Stimulated activated CD8-positive, alpha-beta memory T cell treated with anti-CD3 and anti-CD28 coated beads, Interleukin-12 subunit alpha, Interleukin-12 subunit beta, amount 100 ng/mL, for 1 hour (primary cell): Measurements from ENCODE around the gene C22orf23.

Experiments
- DNase-seq: peaks from one replicate; pipeline ENCODE4 v3.0.0-alpha.2; 2020; ENCODE audit warnings: low read depth

Gene C22orf23

DNA sequence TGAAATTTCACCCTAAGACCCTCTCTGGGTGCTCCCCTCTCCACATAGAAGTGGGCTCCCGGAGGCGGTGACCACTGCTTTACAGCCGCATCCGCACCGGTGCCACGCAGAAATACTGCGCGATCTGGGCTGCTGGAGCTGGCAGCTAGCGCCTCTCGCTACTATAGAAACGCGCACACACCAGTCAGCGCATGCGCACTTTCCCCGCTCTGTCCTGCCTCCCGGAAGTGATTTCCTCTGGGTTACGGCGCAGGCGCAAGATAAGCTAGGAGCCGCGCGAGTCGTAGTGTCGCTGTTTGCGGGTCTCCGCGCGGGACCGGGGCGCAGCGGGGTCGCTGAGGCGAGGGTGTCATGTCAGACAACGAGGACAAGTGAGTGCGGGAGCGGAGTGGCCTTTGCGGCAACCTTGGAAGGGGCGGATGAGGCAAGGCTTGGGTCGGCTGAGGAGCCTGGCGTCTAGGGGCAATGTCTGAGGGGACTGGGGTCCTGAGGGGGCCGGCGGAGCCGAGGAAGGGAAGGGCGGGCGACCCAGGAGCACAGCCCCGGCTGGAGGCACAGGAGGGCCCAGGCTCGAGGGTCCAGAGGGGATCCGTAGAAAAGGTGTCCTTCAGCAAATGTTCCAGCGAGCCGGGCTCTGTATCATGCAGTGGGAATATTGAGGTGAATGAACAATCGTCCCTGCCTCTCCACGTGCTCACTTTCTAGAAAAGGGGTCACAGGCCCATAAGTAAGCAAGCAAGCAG is at the start of gene C22orf23, which contains the start of gene POLR2F:
Gene C22orf23 (minus strand): TSS at position 165 of the 743 bp plus-strand sequence. CDS start 452 bp downstream, outside the sequence.
Gene POLR2F (plus strand): TSS at position 263 of the 743 bp plus-strand sequence. CDS start 89 bp downstream, at position 352.
- peak; percentile 97 for DNase-seq

DNA sequence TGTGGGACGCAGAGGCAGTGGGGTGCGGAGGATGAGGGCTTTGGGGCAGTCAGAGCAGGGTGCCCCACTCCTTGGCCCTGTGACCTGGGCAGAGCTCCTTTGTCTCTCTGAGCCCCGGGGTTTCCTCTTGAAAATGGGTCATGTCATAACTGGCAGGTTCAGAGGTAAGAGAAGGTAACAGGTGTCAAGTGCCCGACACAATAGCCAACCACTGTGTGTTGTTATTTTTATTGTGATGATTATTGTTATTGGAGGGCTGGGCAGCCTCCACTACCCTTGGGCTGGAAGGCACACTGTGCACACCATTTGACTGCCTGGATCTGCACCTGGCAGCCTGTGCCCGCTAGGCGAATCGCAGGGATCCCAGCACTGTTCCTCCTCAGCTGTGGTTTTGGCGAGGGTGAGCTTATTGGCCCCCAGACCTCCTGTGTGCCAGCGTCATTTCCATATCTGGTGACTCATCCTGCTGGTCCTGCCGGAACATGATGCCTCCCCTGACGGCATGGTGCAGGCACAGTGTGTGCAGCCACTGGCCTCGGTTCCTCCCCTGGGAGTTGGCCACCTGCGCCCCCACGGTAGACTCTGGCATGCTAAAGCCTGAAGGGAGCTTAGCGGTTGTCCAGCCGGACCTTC is 46.4 kb upstream of the C22orf23 start:
- DNase-seq = no peak

DNA sequence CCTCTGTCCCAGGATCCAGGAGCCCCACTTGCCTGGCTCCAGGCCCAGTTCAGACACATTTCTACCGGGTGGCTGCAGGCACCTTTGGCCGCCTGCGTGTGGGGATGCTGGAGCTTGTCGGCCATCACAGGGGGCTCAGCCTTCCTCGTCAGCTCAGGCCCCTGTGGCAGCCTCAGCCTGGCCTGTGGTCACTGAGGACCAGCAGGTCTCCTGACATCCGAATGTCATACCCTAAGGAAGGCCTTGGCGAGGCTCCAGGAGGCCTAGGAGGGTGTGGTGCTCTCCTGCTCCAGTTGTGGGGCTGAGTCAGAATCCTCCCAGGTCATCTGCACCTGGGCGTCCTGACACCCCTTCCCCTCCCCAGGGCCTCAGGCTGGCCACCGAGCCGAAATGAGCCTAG is 45.8 kb upstream of the C22orf23 start:
- DNase-seq = no peak

DNA sequence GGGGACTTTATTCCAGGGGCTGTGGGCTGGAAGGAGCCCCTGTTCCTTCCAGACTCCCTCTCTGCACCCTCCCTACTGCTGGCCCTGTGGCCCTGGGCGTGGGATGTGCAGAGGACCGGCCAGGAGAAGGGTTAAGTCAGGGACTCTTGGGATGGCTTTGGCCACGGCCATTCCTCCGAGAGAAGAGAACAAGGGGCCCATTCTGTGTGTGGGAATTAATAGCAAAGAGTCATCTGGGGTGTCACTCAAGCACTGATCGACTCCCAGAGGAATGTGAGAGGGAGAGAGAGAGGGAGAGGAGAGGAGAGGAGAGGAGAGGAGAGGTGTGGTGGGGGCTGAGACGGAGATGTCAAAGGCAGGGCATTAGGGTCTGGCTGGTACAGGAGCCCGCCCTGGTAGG is 45.1 kb upstream of the C22orf23 start:
- DNase-seq = no peak

DNA sequence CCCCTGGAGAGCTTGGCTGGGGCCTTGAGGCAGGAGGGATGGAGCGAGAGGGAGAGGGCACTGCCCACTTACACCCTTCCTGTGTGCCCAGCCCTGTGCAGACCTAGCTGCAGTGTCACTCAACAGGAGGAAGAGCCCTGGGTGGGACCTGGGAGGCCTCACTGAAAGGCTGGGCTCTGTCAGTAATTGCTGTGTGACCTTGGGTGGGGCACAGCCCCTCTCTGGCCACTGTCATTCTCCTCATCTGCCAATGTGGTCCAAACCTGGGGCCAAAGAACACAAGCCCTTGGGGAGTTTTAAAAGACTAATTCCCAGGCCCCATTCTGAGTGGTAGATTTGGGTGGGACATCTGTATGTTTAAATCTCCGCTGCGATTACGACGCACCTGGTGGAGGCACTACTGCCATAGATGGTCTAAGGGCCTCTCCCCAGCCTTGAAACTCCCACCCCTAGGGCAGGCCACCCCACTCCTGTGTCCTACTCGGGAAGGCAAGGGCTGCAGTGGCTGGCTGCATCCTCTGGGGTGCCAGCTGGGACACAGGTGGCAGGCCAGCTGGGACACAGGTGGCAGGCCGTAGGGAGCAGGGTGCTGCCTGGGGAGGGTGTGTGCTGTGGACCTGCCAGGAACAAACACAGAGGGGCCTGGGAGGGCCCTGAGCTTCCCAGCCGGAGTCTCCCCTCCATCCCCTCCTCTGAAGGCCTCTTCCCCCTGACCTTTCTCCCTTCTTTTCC is 43.3 kb upstream of the C22orf23 start:
- no peak for DNase-seq

DNA sequence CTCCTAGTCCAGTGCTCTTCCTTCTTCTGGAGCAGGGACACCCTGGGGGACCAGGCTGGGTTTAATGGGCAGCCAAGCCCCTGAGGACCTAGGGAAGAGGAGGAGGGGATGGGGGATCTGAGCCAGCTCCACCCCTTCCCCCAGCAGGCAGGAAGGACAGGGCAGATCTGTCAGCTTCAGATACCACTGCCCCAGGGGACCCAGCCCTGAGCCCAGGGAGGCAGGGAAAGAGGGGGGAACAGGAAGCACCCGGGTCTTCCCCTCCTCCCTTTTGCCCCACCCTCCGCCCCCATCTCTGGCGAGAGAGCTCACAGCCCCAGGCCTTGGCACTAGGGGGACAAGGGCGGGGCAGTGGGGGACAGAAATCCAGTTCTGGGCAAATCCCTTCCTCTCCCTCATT is 42.7 kb upstream of the C22orf23 start:
- no peak for DNase-seq

DNA sequence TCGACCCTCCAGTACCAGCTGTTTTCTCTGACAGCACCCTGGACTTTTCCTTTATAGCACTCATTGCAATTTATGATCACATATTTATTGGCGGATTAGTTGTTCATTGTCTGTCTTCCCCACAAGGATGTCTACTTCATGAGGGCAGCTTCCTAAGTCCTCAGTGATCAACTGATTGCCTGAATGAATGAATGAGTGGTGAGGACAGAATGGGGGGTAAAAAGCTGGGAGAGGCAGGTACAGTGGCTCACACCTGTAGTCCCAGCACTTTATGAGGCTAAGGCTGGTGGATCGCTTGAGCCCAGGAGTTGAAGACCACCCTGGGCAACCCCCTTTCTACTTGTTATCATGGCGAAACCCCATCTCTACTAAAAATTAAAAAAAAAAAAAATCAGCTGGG is 42.1 kb upstream of the C22orf23 start:
- no peak for DNase-seq

DNA sequence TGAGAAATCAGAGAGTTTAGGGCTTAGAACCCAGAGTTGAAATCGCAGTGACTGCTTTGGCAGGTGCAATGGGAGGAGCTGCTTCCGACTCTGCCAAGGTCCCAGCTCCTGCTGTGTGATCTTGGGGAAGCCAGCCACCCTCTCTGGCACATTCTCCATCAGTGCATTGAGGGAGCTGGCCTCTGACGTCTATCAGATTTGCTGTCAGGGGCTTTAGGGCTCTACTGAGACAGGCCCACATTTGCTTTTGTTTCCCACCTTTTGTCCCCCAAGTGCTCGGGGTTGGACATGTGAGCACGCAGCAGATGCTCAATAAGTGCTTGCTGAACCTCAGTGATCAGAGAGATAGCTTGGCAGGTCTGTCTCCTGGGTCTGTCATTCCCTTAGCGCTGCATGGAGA is 41.6 kb upstream of the C22orf23 start:
- DNase-seq = no peak

DNA sequence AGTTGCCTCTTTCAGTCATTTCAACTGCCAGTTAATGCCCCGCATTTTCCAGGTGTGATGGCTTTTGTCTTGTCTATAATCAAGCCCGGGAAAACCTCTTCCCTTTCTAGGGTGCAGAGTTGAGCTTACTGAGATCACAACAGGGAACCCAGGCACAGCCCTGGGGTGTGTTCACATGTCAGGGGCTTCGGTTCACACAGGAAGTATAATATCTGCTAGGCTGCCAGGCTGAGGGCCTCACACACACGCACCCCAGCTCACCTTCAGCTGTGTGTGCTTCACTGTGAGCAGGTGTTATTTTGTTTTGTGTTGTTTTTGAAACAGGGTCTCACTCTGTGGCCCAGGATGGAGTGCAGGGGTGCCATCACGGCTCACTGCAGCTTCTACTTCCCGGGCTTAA is 40.6 kb upstream of the C22orf23 start:
- DNase-seq = no peak

DNA sequence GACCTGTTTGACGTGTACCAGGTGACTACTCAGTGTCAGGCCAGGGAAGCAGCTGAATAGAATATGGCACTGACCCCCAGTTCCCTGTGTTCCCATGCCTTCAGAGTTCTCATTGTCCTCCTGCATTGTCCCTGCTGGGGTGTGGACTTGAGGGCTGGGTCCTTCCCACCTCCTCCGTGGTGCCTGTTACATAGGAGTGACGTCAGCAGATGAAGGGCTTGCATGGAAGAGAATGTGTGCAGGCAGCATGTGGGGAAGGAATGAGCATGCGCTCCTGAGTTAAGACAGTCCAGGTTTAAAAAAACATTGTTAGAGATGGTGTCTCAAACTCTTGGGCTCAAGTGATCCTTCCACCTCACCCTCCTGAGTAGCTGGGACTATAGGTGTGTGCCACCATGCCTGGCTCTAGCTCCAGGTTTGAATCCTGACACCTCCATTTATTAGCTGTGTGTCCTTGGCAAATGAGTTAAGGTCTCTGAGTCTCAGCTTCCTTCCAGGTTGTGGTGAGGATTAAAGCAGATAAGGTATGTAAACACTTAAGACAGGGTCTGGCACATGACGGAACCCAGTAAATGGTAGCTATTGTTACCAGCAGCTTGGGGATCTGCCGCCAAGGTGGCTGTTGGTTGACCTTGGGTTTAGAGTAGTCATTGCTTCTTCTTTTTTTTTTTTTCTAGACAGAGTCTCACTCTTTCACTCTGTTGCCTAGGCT is 38.5 kb upstream of the C22orf23 start:
- no peak for DNase-seq

DNA sequence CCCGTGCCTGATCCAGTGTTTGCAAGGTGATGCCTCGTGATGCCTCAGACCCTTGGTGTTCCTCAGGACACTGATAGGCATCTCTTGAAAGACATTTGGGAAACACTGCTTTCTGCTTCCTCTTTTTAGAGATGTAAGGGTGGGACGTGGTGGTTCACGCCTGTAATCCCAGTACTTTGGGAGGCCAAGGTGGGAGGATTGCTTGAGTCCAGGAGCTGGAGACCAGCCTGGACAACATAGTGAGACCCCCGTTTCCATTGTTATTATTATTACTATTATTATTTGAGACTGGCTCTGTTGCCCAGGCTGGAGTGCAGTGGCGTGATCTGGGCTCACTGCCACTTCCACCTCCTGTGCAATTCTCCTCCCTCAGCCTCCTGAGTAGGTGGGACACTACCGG is 37.5 kb upstream of the C22orf23 start:
- no peak for DNase-seq

DNA sequence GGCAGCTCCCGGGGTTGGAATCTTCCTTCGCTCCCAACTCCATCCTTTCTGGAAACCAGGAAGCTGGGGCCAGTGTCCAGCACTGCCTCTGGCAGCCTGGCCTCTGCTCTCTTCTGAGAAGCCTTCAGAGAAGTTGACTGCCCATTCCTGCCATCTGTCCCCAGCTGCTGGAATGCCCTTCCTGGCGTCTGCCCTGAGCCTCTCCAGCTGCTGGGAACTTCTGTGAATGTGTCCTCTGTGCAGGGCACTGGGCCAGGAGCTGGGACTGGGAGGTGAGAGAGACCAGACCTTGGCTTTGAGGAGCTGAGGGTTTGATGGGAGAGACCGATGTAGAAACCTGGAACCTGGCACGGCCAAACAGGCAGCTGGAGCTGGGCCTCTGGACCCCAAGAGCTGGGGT is 36.9 kb upstream of the C22orf23 start:
- DNase-seq = no peak

DNA sequence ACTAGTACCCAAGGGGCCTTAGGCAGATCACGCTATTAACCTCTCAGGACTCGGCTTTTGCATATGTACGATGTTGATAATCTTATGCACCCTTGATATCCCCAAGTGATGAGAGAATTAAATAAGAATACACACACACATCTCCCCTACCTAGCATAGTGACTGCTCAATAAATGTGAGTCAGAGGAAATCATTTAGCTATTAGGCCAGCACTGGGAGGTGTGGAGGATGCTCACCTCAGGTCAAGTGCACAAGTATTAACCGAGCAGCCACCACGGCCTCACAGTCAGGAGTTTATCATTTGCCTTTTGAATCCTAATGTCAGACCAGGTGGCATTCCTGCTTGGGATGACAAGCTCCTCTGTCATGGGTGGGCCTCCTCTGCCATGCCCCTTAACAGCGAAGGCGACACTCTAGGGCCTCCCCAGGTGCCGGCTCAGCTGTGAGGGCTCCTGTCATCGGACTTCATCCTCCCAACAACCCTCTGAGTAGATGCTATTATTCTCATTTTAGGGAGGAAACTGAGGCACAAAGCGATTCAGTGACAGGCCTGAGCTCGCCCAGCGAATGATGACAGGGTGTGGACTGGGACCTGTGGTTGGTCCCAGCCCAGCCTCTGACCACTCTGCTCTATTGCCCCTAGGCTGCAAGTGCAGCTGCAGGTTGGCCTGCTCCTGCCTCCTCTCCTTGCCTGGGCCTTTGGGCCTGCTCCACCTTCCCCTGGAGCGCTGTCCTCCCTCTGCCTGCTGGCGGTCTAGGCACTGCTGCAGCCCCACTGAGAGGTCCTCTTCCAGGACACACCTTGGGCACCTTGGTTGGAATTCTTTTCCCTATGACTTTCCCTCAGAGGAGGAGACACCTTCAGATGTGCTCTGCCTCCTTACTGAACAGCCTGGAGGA is 36.0 kb upstream of the C22orf23 start:
- no peak for DNase-seq

DNA sequence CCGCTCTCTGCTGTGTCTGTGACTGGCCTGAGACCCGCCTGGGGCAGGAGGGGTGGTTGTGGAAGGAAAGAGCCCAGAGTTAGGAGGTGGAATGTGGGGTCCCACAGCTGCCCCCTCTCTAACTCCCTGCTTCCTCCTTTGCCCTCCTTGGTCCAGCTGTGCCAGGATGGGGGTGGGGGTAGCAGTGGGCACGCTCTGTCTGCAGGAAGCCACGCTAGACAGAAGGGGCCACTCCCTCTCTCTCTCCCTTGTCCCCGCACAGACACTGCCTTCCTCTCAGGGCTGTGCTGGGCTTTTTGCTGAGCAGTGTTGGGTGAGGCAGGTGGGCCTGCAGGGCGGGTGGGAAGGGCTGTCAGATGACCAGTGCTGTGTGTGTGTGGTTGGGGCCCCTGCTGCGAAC is 33.0 kb upstream of the C22orf23 start:
- no peak for DNase-seq

DNA sequence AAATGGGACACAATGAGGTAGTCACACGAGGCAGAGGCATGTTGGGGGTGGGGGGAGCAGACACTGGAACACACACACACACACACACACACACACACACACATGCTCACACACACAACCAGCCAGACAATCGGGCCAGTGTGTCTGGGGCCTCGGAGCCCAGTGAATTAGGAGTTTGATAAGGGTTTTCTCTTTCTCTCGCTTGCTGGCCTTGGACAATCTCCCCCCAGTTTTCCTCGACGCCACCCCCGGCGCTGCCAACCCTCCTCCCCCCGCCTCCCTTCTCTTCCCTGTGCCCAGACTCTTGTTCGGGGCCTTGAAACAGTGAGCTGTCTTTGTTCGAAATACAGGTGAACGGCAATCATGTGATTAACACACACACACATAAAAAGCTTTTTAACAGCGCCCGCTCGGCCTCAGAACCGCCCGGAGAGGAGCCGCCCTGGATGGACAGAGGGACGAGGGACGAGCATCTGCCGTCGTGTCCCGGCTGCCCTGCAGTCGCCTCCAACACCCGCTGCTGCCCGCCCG is 32.4 kb upstream of the C22orf23 start:
- DNase-seq = no peak

DNA sequence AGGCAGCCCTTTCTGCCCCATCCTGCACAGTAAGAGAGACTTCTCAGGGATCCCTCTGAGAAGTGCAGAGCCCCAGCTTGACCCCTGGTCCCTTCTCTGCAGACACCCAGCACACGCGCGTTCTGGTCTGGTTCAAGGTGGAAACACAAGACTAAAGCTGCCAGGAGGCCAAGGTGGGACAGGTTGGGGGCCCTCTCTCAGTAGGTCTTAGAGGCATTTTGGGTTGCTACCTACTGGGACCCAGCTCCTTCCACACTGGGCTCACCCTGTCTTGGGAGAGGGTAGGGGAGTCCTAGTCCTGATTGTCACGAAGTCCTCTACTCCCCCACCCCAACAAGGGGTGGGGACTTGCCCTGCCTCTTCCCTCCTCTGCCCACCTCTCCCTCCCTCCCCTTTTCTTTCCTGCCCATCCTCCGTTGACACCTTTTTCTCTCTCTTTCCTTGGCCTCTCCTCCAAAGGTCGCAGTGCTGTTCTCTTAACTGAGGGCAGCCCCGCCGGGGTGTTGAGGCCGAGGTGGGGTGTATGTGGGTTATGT is 31.7 kb upstream of the C22orf23 start:
- no peak for DNase-seq

DNA sequence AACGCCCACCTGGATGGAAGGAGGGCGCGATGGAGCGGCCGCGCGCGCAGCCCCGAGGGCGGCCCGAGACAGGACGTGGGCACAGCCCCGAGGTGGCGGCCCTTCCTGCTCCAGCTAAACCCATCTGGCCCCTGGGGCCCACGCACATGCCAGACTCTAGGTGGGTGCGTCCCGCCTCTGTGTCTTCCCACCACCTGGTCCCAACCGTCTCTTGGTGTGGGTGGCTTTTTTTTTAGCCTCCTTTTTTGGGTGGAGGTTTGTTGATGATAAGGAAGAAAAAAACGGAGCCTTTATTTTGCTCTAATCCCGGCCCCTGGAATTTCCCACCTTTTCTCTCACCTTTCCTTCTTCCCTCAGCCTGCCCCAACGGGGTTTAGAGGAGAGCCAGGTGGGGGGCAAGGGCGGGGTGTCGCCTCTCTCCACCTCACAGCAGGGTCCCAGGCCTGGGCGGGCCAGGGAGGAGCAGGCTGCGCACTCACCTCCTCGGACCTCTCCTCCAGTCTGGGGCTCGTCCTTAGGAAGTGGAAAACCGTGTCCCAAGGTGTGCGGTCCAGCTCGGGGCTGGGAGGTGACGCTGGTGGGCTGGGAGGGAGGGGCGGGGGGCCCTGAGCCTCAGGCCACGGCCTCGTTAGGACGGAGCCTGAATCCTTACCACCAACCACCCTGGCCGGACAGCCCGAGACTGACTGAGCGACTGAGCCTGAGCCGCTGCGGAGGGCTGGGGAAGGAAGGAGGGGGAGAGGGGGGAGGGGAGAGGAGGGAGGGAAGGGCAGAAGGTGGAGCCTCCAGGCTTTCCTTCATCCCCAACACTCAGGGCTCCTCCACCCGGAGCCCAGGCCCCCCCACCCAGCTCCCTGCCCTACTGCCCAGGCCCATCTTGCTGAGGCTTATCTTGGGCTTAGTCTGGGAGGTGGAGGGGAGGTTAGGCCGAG is 30.7 kb upstream of the C22orf23 start, which contains the start of gene SOX10:
Gene SOX10 (minus strand): TSS at position 696 of the 932 bp plus-strand sequence. CDS start 771 bp downstream, outside the sequence.
- DNase-seq = no peak

DNA sequence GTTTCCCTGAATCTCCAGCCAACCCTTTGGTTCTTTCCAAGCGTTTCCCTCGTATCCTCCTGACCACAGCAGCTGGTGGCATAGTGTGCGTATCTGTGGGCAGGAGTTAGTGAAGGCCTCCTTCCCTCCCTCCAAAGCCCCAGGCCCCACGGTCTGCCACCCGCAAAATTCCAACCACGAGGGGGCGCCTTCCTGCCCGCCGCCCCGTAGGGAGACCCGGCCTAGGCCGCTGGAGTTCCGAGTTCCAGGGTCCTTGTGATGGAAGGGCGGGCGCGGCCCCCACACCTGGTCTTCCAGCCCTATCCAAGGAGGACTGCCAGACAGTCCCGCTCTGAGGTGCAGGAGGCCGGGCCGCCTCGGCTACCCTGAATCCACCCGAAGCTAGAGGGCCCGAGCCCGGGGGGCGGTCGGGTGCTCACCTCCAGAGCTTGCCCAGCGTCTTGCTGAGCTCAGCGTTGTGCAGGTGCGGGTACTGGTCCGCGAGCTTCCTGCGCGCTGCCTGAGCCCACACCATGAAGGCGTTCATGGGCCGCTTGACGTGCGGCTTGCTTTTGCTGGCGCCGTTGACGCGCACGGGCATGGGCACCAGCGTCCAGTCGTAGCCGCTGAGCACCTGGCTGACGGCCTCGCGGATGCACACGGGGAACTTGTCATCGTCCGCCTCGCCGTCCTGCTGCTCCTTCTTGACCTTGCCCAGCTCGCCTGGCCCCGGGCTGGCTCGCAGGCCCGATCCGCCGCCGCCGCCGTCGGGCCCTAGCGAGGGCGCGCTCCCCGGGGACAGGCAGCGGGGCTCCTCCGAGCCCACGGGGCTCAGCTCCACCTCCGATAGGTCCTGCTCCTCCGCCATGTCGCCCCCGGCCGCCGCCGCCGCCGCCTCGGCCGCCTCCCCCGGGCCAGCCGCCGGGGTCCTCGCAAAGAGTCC is 29.8 kb upstream of the C22orf23 start:
- DNase-seq = no peak
